GM12872 (cell line): ENCODE data around the gene L1CAM.

Experiments
- TF ChIP-seq, protein P1 (sequence below): IDR thresholded peaks from 3 replicates; pipeline ENCODE4 v1.5.1; 2011; ENCODE audit warnings: low read depth, mild to moderate bottlenecking, low read length, moderate library complexity; ENCODE audit not compliant: insufficient read depth

Gene L1CAM

DNA sequence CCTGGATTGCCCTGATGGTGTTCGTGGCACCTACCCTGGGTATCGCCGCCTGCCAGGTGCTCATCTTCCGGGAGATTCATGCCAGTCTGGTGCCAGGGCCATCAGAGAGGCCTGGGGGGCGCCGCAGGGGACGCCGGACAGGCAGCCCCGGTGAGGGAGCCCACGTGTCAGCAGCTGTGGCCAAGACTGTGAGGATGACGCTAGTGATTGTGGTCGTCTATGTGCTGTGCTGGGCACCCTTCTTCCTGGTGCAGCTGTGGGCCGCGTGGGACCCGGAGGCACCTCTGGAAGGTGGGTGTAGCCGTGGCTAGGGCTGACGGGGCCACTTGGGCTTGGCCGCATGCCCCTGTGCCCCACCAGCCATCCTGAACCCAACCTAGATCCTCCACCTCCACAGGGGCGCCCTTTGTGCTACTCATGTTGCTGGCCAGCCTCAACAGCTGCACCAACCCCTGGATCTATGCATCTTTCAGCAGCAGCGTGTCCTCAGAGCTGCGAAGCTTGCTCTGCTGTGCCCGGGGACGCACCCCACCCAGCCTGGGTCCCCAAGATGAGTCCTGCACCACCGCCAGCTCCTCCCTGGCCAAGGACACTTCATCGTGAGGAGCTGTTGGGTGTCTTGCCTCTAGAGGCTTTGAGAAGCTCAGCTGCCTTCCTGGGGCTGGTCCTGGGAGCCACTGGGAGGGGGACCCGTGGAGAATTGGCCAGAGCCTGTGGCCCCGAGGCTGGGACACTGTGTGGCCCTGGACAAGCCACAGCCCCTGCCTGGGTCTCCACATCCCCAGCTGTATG lies 20.3 kb upstream of the L1CAM start:
- TF ChIP-seq, protein P1, sequence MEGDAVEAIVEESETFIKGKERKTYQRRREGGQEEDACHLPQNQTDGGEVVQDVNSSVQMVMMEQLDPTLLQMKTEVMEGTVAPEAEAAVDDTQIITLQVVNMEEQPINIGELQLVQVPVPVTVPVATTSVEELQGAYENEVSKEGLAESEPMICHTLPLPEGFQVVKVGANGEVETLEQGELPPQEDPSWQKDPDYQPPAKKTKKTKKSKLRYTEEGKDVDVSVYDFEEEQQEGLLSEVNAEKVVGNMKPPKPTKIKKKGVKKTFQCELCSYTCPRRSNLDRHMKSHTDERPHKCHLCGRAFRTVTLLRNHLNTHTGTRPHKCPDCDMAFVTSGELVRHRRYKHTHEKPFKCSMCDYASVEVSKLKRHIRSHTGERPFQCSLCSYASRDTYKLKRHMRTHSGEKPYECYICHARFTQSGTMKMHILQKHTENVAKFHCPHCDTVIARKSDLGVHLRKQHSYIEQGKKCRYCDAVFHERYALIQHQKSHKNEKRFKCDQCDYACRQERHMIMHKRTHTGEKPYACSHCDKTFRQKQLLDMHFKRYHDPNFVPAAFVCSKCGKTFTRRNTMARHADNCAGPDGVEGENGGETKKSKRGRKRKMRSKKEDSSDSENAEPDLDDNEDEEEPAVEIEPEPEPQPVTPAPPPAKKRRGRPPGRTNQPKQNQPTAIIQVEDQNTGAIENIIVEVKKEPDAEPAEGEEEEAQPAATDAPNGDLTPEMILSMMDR = no peak

DNA sequence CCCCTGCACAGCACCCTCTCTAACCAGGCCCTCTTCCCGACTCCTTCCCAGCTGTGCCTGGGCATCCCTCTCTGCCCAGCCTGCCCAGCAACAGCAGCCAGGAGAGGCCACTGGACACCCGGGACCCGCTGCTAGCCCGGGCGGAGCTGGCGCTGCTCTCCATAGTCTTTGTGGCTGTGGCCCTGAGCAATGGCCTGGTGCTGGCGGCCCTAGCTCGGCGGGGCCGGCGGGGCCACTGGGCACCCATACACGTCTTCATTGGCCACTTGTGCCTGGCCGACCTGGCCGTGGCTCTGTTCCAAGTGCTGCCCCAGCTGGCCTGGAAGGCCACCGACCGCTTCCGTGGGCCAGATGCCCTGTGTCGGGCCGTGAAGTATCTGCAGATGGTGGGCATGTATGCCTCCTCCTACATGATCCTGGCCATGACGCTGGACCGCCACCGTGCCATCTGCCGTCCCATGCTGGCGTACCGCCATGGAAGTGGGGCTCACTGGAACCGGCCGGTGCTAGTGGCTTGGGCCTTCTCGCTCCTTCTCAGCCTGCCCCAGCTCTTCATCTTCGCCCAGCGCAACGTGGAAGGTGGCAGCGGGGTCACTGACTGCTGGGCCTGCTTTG lies 19.6 kb upstream of the L1CAM start:
- TF ChIP-seq, protein P1 = no peak

DNA sequence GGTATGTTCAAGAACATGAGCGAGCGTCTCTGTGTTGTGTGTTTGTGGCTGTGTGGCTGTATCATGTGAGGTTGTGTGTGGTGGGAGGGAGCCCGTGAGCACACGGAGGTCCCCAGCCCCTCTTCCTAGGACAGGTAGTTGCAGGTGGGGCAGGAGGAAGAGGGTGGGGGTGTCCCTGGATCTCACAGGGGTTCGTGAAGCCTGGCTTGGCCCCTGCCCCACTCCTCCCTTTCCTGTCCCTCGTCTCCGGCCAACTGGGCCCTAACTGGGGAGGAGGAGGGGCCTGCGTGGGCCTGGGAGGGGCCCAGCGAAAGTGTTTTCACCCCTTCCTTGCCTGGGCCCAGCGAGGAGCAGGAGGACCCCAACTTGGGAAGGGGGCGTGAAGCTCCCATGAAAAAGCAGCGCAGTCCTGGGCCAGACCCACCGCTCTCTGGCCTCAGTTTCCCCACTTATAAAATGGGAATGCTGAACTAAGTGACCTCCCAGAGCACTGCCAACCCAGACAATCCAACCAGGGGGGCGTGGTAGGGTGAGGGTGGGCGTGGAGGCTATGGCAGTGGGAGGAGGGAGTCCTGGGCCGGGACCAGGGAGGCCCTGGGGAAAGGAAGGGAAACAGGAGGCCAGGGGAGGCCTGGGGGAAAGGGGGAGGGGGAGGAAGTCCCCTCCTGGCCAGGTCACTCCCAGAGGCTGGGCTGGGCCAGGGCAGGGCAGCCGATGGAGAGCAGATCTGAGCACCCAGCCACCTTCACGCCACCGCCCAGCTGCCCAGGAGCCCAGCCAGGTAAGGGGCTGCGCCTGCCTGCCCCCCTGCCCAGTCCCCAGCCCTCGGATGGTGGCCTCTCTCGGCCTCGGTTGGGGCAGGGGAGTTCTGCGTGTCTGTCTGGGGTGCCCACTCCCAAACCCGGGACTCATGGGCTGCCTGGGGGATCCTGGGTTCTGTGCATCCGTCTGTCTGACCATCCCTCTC lies 18.3 kb upstream of the L1CAM start, which contains the start of gene AVPR2:
Gene AVPR2, plus strand, starts transcription at position 683 of the 967 bp plus-strand sequence. CDS start 473 bp downstream, outside the sequence.
- TF ChIP-seq, protein P1 = no peak

DNA sequence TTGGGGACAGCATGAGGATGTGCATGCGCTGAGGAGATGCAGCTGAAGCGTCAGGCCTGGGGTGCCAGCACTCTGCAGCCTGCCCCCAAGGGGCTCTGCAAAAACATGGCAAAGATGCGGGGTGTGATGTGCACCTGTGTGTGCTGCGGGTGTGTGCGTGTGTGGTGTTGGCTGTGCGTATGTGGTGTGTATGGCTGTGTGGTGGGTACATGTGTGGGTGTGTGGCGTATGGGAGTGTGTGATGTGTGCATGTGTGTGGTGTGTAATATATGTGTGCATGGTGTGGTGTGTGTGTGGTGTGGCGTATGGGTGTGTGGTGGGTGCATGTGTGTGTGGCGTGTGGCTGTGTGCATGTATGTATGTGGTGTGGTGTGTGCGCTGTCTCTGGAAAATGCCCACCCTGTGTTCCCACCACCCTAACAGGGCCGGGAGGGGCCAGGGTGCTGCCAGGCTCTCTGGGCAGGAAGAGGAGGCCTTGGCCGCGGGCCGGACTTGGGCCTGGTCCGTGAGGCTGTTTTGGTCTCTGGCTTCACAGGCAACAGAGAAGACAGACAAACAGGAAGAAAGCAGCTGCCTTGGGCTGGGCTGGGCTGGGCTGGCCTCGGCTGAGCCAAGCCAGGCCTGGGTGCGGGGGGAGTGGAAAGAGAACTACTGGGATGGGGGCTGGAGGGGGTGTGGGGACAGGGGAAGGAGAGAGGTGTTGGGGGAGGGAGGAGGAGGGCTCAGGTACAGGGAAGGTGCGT lies 17.4 kb upstream of the L1CAM start:
- TF ChIP-seq, protein P1 = no peak

DNA sequence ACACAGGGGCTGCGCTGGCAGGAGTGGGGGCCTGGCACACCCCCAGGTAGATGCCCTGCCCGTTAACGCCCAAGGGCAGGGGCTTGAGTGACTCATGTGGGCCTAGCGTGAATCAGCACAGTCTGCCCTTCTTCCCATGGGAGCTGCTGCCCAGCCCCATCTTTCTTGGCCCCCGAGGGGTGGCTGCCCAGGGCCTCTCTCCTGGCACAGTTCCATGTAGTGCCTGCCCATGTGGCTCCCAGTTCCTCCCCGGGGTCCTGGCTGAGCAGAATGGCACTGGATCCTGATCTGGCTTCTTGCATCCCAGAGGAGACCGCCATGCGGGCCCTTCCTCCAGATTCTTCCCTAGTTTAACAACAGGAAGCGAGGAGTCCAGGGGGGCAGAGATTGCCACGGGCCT lies 16.4 kb upstream of the L1CAM start:
- TF ChIP-seq, protein P1 = no peak

DNA sequence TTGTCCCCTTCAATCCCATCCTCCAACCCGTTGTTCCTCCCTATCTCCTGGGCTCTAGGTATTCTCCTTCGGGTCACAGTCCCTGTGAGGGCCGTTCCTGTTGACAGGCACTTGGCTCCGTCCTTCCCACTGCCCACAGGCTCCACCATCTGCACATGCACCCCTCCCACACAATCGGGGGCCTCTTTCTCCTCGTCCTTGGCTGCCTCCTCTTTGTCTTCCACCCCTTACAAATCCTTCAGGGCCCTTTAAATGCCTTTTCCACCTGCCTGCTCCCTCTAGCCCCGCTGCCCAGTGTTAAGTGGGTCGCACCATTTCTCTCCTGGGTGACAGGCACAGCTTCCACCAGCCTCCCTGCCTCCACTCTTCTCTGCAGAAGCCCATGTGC lies 15.8 kb upstream of the L1CAM start:
- TF ChIP-seq, protein P1 = no peak
